Fibroblast of the aortic adventitia (primary cell): Measurements from ENCODE around the gene KLHL3. TPM values are rescaled to one million over a fixed set of nuclear protein-coding genes. Genes with fewer than 3 reads are reported as not detected.

ENCODE experiments used
- DNase-seq: peaks from one replicate; pipeline ENCODE4 v3.0.0-alpha.2; 2010; ENCODE audit warnings: low read depth
- H3K4me3 ChIP-seq: 2 replicates; pipeline ENCODE4 v1.5.1; 2011; ENCODE audit warnings: low read depth, mild to moderate bottlenecking, control low read depth, low read length, moderate library complexity
- CTCF ChIP-seq: IDR thresholded peaks from 2 replicates; pipeline ENCODE4 v1.5.1; 2011; ENCODE audit warnings: mild to moderate bottlenecking, low read length, control low read depth, inconsistent platforms; ENCODE audit not compliant: insufficient read depth
- total RNA-seq: library from RNA; depleted of rRNA; stranded (reverse); fragments of >200 nt; gene quantifications from 2 replicates; pipeline ENCODE4 v1.2.3, GENCODE V29; 2012; ENCODE audit warnings: low replicate concordance

Gene KLHL3
- total RNA-seq, 1 donor: 1.3 TPM

- no peak for DNase-seq
- TF ChIP-seq CTCF: no peak
- no peak overlapping the region for H3K4me3 ChIP-seq
Measured at GRCh38 chr5:137727623-137728022, 8.3 kb downstream of the KLHL3 start.

DNA sequence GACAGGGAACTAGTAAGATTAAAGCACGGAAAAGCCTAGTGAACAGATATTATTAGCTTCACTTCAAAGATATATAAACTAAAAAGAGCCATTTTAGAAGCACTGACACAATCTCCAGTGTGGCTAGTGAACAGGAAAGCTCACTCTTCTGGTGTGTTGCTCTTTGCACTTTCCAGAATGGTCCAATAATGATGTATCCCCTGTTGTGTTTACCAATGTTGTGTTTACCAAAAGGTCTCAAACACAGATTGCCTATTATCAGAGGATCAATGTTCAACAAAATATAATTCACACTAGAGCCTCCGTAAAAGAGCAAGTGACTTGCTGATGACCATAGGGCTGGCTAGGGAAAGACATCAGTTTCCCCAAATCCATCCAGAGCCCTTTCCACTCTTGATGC is 11.6 kb downstream of the KLHL3 start:
- no peak overlapping the region for H3K4me3 ChIP-seq
- DNase-seq: no peak
- no peak for TF ChIP-seq CTCF

DNA sequence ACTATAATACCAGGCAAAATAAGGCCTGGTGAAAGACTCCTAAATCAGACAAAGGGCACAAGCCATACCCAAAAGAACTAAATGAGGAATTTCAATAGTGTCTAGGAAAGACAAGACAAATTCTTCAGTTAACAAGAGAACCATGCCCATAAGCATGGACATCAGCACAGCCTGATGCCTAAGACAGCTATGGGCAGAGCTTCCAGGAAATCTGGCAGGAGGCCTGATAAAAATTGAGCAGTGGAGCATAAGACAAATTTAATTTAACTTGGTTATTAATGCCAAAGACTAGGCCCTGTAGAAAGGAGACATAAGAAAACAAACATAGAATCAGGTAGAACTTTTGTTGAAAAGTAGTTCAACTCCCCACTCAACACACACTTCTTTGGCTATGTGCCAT is 17.3 kb downstream of the KLHL3 start:
- no peak for DNase-seq
- H3K4me3 ChIP-seq: no peak overlapping the region
- TF ChIP-seq CTCF: no peak

DNA sequence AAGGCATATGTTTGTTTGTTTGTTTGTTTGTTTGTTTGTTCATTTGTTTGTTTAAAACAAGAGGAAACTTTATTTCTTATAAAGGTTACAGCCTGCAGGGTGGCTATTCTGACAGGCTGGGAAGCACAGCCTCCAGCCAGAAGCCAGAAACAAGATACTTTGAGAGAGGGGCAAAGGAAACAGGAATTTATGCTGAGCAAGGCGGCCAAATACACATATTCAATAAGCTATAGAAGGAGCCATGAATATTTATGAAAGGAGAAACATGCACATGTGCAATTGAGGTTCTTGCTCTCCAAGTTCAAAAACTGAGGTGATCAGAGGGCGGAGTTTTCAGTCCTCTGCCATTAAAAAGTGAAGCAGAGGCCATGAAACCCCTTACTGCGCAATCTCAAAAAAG is 19.6 kb downstream of the KLHL3 start:
- TF ChIP-seq CTCF: no peak
- no peak for DNase-seq
- no peak overlapping the region for H3K4me3 ChIP-seq

DNA sequence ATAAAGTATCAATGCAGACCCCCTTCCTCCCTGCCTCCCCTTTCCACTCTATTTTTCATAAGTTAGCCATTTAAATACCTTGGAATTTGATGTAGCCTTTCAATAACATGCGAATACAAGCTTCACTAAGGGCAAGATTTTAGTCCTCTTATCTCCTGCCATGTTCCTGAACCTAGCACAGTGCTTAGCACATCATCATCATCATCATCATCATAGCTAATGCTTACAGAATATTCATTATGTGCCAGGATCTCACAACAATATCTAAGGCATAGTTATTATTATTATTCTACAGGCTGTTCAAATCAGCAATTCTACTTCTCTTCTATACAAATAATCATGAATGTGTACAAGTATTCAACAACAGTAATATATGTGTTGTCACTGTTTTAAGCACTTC is 20.4 kb downstream of the KLHL3 start:
- H3K4me3 ChIP-seq: no peak overlapping the region
- no peak for DNase-seq
- TF ChIP-seq CTCF: no peak

- TF ChIP-seq CTCF: no peak
- H3K4me3 ChIP-seq: no peak overlapping the region
- no peak for DNase-seq
Measured at GRCh38 chr5:137714946-137715345, 20.9 kb downstream of the KLHL3 start.

- no peak for TF ChIP-seq CTCF
- DNase-seq: no peak
Measured at GRCh38 chr5:137714494-137714893, 21.4 kb downstream of the KLHL3 start.

More at GRCh38 chr5:137714494-137714893, 21.4 kb downstream of the KLHL3 start:
- H3K4me3 ChIP-seq: no peak overlapping the region
